GM18907 (cell line): ENCODE measurements around the gene CADM4.
"Not testable (repeated sequence)": the region's sequence is repeated elsewhere in the genome, so short reads cannot be mapped to it uniquely, and the experiment has no call there.

Experiments used
- ATAC-seq: cut with Tn5 transposase; IDR thresholded peaks from one replicate; pipeline ENCODE4 v1.9.1; 2021; ENCODE audit warnings: mild to moderate bottlenecking, moderate library complexity; ENCODE audit not compliant: unreplicated experiment

Gene CADM4

GRCh38 chr19:43664018-43664417 lies 24.4 kb upstream of the CADM4 start:
- ATAC-seq: no peak

- no peak for ATAC-seq
Measured at GRCh38 chr19:43662487-43662886, 22.8 kb upstream of the CADM4 start.

DNA sequence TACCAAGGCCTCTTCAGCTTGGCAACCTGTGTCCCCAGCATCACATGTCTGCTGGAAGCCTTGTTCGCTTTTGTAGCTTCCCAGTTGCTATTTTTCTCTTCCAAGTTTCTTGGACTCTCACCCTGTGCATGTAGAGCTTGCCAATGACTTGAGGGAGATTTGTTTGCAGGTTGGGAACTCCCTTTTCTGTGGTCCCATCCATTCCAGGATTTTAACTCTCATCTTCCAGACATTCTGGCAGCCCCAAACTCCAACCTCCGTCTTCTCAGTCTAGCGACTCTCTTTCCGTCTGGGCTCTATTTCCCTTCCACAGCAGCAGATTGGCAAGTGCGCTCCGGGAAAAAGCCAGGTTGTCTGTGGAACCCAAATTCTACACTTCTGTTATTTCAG lies 21.3 kb upstream of the CADM4 start:
- ATAC-seq: no peak

- ATAC-seq: no peak
Measured at GRCh38 chr19:43660301-43660970, 20.8 kb upstream of the CADM4 start.

DNA sequence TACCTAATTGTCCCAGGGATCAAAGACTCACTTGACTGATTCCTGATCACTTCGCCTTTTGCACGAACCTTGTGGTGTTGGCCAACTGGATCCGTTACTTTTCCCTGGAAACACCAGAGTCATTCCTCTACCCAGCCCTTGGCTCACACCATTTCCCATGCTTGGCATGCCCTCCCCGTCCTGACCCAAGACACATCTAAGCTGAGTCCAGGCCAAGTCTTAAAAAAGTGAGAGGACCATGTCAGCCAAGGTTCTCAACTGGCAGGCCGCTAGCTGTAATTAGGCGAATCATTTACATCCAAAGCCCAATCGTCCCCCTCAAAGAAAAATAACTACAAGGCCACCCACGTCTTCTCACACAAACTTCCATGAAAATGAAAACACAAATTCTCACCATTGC lies 18.8 kb upstream of the CADM4 start:
- ATAC-seq: no peak

DNA sequence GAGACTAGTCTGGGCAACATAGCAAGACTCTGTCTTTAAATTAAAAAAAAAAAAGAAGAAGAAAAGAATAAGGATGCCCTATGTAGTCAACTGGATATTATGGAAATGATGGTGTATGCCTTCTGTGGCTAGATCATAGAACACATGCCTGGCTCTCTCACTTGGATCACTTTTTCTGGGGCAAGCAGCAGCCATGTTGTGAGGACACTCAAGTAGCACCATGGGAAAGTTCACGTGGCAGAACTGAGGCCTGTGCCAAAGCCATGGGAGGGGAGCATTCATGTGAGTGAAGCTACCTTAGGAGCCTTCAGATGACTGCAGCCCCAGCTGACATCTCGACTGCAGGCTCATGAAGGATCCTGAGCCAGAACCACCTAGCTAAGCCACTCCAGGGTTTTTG lies 18.4 kb upstream of the CADM4 start:
- no peak for ATAC-seq

DNA sequence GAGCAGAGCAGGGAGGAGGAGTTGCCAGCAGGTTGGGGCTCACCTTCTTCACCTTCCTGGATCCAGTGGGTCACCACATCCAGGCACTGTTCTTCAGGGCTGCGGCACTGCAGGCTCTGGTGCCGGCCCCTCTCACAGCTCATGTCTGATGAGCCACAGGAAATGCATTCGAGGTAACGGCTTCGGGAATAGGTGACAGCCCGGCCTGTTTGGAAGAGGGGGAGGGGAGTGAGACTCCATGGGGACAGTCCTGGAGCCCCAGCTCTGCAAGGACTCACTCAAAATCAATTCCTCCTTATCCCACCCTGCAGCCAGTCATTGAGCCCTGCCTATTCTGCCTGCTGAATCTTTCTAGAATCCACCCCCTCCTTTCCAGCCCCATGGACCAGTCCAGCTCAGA lies 16.8 kb upstream of the CADM4 start:
- no peak for ATAC-seq

DNA sequence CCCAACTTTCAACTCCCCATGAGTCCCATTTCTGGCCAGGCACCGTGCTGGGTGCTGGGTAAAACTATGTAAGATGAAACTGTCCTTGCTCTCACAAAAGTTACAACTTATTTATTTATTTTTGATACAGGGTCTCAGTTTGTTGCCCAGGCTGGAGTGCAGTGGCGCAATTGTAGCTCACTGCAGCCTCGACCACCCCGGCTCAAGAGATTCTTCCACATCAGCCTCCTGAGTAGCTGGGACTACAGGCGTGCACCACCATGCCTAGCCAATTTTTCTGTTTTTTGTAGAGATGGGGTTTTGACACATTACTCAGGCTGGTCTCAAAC lies 12.9 kb upstream of the CADM4 start:
- ATAC-seq: no peak

DNA sequence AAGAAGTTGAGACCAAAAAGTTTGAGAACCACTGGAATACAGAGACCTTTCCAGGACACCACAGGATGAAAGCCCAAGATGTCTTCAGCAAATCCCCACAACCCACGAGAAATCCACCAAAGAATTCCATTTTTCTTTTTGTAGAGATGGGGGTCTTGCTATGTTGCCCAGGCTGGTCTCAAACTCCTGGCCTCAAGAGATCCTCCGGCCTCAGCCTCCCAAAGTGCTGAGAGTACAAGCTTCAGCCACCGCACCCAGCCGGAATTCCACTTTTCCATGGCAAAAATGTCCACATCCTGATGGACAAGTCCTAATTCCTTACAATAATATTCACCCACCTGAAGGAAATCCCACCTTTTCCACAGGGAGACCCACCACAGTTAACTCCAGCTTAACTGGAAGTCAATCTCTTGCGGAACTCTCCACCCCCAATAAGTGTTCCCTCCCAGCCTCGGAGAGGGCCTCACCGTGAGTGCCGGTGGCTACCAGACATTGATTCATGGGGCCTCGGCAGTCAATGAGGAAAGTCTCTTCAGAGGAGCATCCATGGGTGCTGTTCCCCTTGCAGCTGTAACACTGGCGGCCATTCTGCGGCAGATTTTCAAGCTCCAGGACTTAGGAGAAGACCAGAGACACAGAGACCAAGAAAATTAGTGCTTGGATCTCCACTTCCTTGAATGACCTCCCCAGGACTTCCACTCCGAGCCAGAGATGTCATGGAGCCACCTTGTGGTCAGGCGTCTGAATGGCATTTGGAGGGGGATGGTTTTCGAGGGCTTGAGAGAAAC lies 12.3 kb upstream of the CADM4 start:
- ATAC-seq: no peak

- ATAC-seq: not testable (repeated sequence)
Measured at GRCh38 chr19:43650276-43650675, 10.6 kb upstream of the CADM4 start.

DNA sequence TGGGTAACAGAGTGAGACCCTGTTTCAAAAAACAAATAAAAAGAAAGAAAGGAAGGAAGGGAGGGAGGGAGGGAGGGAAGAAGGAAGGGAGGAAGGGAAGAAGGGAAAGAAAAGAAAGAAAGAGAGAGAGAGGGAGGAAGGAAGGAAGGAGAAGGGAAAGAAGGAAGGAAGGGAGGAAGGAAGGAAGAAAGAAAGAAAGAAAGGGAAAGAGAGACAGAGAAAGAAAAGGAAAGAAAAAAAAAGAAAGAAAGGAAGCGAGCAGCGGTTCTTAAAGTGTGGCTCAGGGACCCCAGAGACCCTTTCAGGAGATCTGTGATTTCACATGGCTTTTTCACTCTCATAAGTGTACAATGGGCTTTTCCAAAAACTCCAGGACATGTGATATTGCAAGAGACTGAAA lies 9.9 kb upstream of the CADM4 start:
- ATAC-seq: no peak

- no peak for ATAC-seq
Measured at GRCh38 chr19:43648633-43649032, 9.0 kb upstream of the CADM4 start.

GRCh38 chr19:43644181-43644580 lies 4.5 kb upstream of the CADM4 start:
- no peak for ATAC-seq

- ATAC-seq: no peak
Measured at GRCh38 chr19:43643326-43643725, 3.7 kb upstream of the CADM4 start.

GRCh38 chr19:43642531-43642930 lies 2.9 kb upstream of the CADM4 start:
- ATAC-seq: no peak

GRCh38 chr19:43641333-43641732 lies 1.7 kb upstream of the CADM4 start:
- no peak for ATAC-seq

DNA sequence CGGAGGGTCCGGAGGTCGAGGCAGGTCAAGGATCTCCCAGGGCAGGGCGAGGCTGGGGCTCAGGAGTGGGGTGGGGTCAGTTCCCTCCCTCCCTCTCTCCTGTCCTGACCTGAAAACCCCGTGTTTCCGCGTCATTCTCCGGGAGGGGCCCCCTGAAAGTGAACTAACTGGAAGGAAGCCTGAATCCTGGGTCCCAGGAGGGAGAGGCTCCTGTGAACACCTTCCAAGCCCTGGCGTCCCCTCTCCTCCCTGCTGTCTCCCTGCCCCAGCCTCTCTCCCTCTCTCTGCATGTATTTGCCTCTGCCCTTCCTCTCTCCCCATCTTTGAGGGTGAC lies 741 bp upstream of the CADM4 start:
- no peak for ATAC-seq

DNA sequence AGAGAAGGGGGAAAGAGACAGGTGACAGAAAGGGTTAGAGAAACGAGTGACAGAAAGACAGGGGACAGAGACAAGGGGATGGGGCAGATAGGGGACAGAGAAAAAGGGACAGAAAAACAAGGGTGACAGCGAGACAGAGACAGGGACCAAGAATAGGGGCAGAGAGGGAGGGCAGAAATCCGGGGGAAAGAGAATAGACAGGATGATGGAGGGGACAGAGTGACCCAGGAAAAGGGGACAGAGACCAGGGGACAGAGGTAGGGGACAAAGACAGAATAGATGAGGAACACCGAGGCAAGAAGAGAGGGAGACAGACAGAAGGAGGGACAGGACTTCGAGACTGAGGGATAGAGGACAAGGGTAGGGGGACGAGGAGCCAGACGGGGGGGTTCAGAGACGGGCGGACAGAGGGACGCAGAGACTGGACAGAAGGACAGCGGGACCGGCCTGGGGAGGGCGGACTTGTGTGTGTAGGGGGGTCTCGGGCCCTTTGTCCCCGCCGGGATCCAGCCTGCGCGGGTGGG lies 593 bp downstream of the CADM4 start:
- ATAC-seq: no peak

DNA sequence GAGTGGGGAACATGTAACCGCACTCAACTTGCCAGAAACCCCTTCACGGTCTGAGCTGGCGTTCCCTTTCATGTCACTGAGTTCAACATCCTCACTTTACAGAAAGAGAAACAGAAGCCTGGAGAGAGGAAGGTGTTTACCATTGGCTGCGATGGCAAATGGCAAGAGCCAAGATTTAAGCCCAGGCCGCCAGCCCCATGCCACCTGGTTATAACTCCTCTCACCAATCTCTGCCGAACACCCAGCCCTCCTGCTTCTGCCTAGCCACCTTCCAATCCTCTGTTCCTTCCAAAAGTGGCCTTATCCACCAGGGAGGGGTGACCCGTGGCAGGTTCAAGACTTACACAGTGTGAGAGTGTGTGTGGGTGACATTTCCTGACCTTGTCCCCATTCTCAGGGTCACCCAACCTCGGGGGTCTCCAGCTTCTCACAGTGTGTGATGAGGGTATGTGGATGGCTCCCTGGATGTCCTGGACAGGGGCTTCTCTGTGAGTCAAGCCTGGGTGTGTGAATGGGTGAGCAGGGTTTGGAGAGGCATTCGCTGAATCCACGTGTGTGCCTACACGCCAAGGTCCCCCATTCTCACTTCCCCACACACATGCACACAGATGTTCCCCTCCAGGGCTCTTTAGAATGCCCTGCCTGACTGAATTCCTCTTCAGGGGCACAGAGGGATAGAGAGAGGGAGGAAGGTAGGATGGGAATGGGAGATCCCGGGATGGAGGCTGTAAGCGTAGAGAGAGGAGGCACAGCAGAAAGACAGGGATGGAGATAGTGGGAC lies 1.2 kb downstream of the CADM4 start:
- no peak for ATAC-seq

DNA sequence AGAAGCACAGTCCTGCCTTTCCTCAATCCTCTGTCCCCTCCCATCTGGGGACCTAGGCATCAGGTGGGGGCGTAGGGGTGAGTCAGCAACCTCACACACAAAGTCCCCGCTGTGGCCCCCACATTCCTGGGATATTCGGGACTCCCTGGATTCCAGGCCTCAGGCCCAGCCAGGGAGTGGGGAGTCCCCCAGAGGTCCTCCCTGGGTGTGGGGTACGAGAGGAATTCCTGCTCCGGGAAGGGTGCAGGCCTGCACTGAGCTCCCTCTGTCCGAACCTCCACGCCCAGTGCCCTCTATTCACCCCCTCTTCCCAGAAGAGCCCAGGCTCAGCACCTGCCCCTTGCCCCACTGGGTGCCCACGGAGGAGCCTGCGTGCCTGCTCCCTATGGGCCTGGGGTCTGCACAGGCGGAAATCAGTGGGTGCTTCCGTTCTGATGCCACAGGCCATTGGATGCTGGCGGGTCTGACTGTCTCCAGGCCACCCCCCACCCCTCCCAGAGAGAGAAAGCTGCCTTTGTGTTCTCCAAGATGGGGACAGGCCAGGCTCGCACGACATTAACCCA lies 3.4 kb downstream of the CADM4 start:
- no peak for ATAC-seq

GRCh38 chr19:43635561-43635940 lies 4.1 kb downstream of the CADM4 start:
- ATAC-seq: not testable (repeated sequence)
